Nephron progenitor cell (in vitro differentiated cells): ENCODE data around the gene ZFYVE9.

Source experiments
- DNase-seq: peaks from one replicate; pipeline ENCODE4 v3.0.0; 2021
- H3K27ac Mint-ChIP-seq: 2 replicates; pipeline ENCODE4 v1.8.0; 2021; ENCODE audit warnings: mild to moderate bottlenecking, moderate library complexity, mixed read lengths
- H3K27me3 Mint-ChIP-seq: 2 replicates; pipeline ENCODE4 v1.8.0; 2021; ENCODE audit warnings: mild to moderate bottlenecking, low read depth, mixed read lengths; ENCODE audit not compliant: poor library complexity
- H3K36me3 Mint-ChIP-seq: 2 replicates; pipeline ENCODE4 v1.8.0; 2021; ENCODE audit warnings: low read depth, mixed read lengths
- H3K4me1 Mint-ChIP-seq: 2 replicates; pipeline ENCODE4 v1.8.0; 2021; ENCODE audit warnings: mixed read lengths
- H3K4me3 Mint-ChIP-seq: 2 replicates; pipeline ENCODE4 v1.8.0; 2021; ENCODE audit warnings: mild to moderate bottlenecking, moderate library complexity, mixed read lengths
- H3K9me3 Mint-ChIP-seq: 2 replicates; pipeline ENCODE4 v1.8.0; 2021; ENCODE audit warnings: mild to moderate bottlenecking, moderate library complexity, mixed read lengths
- TF ChIP-seq, protein P1 (sequence below): fragments of 200-600 bp; sonication (generic); IDR thresholded peaks from 2 replicates; pipeline ENCODE4 v1.5.0; 2021; ENCODE audit warnings: antibody characterized with exemption

The ZFYVE9 gene

DNA sequence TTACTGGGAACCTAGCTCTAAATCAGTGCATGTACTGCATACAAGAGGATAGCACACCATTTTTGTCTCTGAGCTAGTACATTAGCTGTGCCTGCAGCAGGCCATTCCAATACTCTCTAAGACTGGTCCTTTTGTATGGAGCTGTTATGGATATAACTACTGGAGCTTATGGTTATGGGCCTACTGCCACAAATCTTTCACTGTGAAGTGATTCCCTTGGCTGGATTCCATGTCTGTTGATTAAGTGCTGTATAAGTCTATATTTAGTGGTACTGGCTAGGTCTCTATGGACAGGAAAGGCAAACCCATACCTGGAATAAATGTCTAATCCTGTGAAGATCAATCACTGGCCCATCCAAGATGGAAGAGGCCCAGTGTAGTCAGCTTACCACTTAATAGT is 12.0 kb downstream of the ZFYVE9 start:
- TF ChIP-seq, protein P1, sequence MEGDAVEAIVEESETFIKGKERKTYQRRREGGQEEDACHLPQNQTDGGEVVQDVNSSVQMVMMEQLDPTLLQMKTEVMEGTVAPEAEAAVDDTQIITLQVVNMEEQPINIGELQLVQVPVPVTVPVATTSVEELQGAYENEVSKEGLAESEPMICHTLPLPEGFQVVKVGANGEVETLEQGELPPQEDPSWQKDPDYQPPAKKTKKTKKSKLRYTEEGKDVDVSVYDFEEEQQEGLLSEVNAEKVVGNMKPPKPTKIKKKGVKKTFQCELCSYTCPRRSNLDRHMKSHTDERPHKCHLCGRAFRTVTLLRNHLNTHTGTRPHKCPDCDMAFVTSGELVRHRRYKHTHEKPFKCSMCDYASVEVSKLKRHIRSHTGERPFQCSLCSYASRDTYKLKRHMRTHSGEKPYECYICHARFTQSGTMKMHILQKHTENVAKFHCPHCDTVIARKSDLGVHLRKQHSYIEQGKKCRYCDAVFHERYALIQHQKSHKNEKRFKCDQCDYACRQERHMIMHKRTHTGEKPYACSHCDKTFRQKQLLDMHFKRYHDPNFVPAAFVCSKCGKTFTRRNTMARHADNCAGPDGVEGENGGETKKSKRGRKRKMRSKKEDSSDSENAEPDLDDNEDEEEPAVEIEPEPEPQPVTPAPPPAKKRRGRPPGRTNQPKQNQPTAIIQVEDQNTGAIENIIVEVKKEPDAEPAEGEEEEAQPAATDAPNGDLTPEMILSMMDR, result no peak
- H3K27me3 Mint-ChIP-seq, result no peaks in the 10 kb centered on the region
- no peak for DNase-seq
- H3K36me3 Mint-ChIP-seq, result peaks cover 23% of the 10 kb centered on the region
- no peak overlapping the region for H3K4me3 Mint-ChIP-seq
- no peak overlapping the region for H3K27ac Mint-ChIP-seq
- H3K9me3 Mint-ChIP-seq, result peaks cover 35% of the 10 kb centered on the region
- H3K4me1 Mint-ChIP-seq, result peaks cover 4% of the 10 kb centered on the region

DNA sequence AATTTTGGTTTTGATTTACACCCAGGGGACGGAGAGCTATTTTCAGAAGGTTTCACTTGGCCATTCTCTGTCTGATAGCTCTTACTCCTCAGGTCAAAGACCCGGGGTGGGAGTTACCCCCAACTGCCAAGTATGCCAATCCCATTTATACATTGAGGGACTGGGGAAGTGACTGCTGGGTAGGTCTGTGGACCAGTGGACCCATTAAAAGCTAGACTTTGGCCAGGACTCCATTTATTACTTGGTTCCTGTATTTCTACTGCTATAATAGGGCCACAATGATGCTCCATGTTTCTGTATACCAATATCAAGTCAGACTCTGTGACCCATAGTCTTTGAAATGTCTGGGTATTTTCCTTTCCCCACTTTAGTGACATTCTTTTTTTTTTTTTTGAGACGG is 14.6 kb downstream of the ZFYVE9 start:
- Mint-ChIP-seq H3K36me3 (peaks cover 38% of the 10 kb centered on the region), H3K27ac (no peak overlapping the region)

DNA sequence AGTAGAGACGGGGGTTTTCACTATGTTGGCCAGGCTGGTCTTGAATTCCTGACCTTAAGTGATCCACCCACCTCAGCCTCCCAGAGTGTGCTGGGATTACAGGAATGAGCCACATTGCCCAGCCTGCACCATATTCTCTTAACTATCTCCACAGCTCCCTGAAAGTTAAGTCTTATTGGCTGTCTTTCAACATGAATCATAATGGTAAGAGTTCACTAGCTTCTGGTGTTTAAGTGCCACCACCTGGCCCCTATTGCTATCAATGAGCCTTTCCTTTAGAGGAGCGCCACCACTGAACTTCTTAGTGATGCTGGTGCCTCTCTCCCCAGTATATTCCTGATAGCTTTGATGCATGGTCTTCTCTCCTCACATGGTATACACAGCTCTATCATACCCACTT is 15.7 kb downstream of the ZFYVE9 start:
- H3K27ac Mint-ChIP-seq, result no peak overlapping the region
- peaks cover 44% of the 10 kb centered on the region for H3K9me3 Mint-ChIP-seq
- no peak overlapping the region for H3K4me3 Mint-ChIP-seq
- peaks cover 43% of the 10 kb centered on the region for H3K36me3 Mint-ChIP-seq
- TF ChIP-seq, protein P1, result no peak
- no peaks in the 10 kb centered on the region for H3K27me3 Mint-ChIP-seq
- H3K4me1 Mint-ChIP-seq, result no peaks in the 10 kb centered on the region
- DNase-seq, result no peak

More for the DNA sequence above, 14.6 kb downstream of the ZFYVE9 start:
- H3K4me3 Mint-ChIP-seq, result no peak overlapping the region
- H3K4me1 Mint-ChIP-seq, result no peaks in the 10 kb centered on the region
- H3K27me3 Mint-ChIP-seq, result no peaks in the 10 kb centered on the region
- peaks cover 44% of the 10 kb centered on the region for H3K9me3 Mint-ChIP-seq
- DNase-seq, result no peak
- TF ChIP-seq, protein P1, result no peak

DNA sequence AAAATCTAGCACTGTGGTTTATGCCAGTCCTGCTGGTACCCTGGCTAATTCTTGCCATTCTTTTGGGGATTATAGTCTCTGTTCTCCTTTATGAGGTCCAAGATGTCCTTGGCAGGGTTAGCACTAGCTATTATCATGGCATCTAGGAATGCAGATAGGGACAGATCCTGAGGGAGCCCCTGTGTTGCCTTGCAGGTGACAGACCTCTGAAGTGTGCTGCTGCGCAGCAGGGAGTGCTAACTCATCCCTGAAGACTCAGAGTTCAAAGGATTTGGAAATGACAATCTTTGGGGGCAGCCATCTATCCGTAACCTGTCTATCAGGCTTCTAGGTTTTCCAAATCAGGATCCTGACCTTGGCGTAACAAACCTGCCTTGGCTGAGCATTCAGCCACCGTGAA is 16.3 kb downstream of the ZFYVE9 start:
- TF ChIP-seq, protein P1, result no peak
- no peak for DNase-seq
- peaks cover 44% of the 10 kb centered on the region for H3K9me3 Mint-ChIP-seq
- H3K36me3 Mint-ChIP-seq, result peaks cover 50% of the 10 kb centered on the region
- no peak overlapping the region for H3K4me3 Mint-ChIP-seq
- no peak overlapping the region for H3K27ac Mint-ChIP-seq
- no peaks in the 10 kb centered on the region for H3K27me3 Mint-ChIP-seq
- H3K4me1 Mint-ChIP-seq, result no peaks in the 10 kb centered on the region

DNA sequence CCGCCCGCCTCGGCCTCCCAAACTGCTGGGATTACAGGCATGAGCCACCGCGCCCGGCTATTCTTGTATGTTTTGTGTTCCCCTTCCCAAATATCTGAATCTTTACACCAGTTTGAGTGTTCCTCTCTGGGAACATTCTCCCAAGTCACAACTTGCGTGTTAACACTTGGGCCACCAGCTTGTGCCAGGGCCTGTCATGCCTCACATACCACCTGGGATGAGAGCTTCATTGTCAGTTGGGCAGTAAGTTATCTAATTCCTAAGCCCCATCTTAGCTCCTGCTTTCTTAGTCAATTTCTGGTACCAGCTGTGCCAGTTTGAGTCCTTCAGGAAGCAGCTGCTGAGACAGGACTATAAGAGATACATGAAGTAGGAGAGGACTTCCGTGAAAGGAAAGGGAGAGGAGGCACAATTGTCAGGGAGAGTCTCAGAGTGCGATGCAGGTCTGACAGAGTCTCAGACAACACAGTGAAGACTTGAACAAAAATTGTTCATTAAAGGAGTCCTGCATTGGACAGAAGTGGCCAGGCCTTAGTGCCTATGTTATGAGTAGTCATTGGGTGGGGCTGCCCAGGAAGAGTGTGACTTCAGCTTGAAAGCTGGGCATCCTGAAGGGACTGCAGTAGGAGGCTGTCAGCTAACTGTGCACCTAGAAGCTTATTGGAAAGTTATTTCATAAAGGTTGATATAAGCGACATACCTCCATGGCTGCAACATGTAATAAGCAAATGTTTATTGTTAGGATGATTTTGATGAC is 17.3 kb downstream of the ZFYVE9 start:
- no peaks in the 10 kb centered on the region for H3K27me3 Mint-ChIP-seq
- DNase-seq, result no peak
- no peaks in the 10 kb centered on the region for H3K4me1 Mint-ChIP-seq
- peaks cover 44% of the 10 kb centered on the region for H3K9me3 Mint-ChIP-seq
- H3K27ac Mint-ChIP-seq, result no peak overlapping the region
- peaks cover 50% of the 10 kb centered on the region for H3K36me3 Mint-ChIP-seq
- TF ChIP-seq, protein P1, result no peak
- H3K4me3 Mint-ChIP-seq, result no peak overlapping the region

DNA sequence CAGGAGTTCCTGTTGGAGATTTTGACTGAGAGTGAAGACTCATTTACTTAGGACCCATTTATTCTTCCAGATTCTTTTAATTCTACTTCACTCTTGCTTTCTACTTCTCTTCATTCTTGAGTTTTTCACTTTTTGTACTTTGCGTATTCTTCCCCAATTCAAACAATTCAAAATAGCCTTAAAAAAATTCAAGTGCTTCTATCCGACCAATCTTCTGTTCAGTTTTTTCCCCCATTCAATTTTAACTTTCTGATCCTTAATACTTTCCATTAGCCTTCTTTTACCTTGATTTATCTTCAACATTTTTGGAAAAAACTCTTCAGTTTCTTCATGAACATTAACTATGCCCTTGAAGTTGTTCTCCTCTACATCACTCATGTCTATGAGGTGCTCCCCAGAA is 21.1 kb downstream of the ZFYVE9 start:
- no peak for DNase-seq
- Mint-ChIP-seq H3K27me3 (no peaks in the 10 kb centered on the region), H3K27ac (no peak overlapping the region), H3K9me3 (peaks cover 18% of the 10 kb centered on the region), H3K4me1 (peaks cover 9% of the 10 kb centered on the region), H3K36me3 (peaks cover 47% of the 10 kb centered on the region), H3K4me3 (no peak overlapping the region)
- TF ChIP-seq, protein P1, result no peak
